IPS DF 4.7 (cell line): ENCODE data around the gene PDLIM1.
"Not testable (repeated sequence)": the region's sequence is repeated elsewhere in the genome, so short reads cannot be mapped to it uniquely, and the experiment has no call there.

ENCODE experiments used
- DNase-seq: peaks from one replicate; pipeline ENCODE4 v3.0.0-alpha.2; 2013; ENCODE audit warnings: low spot score; ENCODE audit errors: extremely low read depth

PDLIM1 gene

DNA sequence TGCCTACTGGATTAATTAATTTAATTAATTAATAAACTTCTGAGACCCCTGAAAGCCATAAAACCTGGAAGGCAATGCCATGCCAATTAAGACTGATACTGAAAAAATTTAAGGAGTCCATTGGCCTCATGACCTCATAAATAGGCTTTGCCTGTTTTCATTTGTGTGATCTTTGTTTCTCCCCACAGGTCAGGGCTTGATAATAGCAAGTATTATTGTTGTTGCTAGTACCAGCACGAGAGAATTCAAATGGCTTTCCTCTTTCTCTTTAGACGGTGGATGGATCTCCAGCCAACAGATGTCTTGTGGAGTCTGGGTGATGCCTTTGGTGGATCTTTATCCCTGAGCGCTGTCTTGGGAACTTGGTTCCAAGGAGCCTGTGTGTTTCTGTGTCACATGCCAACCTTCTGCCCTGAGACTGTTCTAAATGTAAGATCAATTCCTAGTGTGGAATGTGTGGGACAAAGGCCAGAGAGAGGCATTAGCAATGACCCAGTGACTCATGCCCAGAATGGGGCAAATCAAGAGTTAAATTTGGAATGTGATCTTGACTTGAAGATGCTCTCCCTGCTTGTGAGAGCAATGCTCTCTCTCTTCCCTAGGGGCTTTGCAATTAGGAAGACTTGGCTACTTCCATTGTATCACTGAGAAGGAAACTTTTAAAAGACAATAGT is 79.1 kb downstream of the PDLIM1 start:
- no peak for DNase-seq

DNA sequence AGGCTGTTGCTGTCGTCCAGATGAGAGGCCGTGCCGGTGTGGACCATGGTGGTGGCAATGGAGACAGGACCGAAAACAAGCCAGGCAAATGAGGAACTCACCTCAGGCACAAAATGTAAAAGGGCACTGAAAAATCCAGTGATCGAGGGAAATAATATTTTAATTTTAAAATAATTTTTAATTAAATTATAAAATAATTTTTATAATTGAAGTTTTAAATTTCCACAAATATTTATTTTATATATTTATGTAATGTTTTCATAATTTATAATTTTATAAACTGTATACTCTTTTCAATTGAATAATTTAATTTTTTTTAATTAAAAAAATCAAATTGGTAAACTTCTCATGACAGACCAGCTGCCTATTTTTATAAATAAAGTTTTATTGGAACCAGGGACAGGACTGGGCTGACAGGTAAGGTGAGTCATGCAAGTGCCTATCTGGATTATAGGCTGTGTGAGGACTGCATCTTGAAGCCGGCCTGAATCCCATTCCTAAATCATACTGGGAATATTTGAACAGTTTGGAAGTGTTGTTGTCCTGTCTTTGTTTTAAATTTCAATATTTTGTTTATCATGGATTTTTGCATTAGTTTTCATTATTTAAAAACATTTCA is 81.2 kb downstream of the PDLIM1 start:
- no peak for DNase-seq

GRCh38 chr10:95208702-95209391 is 82.0 kb downstream of the PDLIM1 start:
- DNase-seq, result no peak

DNA sequence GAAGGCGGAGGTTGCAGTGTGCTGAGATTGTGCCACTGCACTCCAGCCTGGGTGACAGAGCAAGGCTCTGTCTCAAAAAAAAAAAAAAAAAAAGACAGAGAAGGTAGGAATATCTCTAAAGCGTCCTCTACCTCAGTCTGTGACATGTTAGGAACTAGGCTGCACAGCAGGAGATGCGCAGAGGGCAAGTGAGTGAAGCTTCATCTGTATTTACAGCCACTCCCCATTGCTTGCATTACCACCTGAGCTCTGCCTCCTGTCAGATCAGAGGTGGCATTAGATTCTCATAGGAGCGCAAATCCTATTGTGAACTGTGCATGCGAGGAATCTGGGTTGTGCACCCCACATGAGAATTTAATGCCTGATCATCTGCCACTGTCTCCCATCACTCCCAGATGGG is 87.9 kb downstream of the PDLIM1 start:
- not testable (repeated sequence) for DNase-seq

DNA sequence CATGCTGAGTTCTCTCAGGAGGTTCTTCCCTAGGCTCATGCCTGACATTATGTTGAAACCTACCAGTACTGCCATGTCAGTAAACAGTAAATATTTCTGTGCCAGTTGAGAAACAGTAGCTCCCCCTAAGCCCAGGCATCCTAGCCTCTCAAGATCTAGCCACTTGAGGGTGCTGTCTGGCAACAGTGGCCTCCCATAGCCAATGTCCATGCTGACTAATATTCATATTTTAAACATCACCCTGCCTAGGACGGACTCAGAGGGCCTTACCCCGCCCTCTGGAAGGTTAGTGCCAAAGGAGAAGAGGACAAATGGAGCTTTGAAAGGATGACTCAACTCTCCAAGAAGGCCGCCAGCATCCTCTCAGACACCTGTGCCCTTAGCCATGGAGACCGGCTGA is 89.1 kb downstream of the PDLIM1 start:
- DNase-seq, result no peak

DNA sequence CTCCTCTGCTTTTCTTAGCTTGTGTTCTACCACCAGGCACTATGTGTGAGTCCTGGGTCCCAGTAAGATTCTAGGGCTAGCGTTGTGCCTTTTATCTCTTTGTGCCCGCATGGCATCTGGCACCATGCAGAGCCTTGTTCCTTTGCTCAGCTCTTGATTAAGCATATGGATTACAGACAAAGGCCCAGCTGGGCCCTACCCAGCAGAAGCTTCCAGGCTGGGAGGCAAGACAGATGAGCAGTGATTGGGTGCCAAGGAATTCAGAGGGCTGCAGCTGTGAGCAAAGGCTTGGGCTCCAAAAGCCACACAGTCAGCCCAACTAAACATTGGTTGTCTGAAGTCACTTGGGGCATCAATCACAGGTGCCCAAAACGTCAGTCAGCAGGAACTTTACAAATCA is 94.8 kb downstream of the PDLIM1 start:
- DNase-seq, result no peak

DNA sequence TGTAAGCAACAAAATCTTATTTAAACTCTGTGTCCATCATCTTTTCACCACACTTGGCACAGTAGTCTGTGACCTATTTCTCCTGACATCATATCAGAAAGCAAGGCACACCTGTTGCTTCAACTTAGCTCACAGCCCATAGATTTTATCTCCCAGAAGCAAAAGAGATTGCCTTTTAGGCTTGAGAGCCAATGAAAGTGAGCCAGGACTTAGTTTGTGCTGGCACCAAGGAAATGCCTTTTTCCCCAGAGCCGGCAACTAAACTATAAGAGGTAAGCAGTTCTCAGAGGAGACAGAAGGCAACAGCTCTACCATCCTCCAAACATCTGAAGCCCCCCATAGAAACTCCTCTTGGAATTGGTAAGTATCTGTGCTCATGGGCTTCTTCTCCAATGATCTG is 96.9 kb downstream of the PDLIM1 start, which contains the start of gene ACSM6:
TSS of gene ACSM6 (plus strand) at position 295 of the 400 bp plus-strand sequence. CDS start 248 bp downstream, outside the sequence.
- DNase-seq, result no peak

DNA sequence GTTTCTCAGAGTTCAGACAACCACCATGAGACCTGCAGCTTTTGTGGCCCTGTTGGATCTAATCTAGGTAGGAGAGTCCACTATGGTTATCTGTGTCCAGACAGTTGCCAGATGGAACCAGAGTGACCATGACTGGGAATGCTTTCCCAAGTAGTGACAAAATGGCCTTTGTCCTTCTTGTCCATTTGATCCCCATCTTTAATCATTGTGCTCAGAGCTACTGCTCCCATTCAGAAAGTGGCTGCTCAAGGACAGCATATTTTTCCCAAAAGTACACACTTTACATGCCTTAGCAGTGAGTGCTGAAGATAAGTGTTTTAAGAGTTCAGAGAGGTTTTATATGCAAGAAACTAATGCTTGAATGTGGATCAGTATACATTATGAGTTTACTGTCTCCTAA is 102.2 kb downstream of the PDLIM1 start:
- DNase-seq, result no peak

DNA sequence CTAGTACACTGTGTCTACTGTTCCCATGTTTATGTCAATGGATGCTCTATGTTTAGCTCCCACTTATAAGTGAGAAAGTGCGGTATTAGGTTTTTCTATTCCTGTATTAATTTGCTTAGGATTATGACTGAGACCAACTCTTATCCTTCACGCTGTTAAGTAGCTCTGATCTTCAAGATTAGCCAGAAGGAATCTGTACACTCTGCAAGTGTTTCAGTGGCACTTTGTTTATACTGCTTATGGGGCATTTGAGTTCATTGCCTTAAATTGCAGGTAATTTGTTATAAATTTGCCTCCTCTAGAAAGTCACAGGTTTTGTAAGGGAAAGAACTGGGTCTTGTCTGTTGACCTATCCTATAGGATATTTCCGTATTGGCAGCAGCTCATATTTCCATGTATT is 103.2 kb downstream of the PDLIM1 start:
- DNase-seq, result no peak
